MV-4-11 (cell line): Measurements from ENCODE around the gene KYAT1.
A peak's percentile ranks its signal among the peaks of the same experiment; 100 is the strongest.

Source experiments
- DNase-seq: peaks from one replicate; lab custom pipeline; 2025; lab: John Stamatoyannopoulos, UW

The KYAT1 gene

DNA sequence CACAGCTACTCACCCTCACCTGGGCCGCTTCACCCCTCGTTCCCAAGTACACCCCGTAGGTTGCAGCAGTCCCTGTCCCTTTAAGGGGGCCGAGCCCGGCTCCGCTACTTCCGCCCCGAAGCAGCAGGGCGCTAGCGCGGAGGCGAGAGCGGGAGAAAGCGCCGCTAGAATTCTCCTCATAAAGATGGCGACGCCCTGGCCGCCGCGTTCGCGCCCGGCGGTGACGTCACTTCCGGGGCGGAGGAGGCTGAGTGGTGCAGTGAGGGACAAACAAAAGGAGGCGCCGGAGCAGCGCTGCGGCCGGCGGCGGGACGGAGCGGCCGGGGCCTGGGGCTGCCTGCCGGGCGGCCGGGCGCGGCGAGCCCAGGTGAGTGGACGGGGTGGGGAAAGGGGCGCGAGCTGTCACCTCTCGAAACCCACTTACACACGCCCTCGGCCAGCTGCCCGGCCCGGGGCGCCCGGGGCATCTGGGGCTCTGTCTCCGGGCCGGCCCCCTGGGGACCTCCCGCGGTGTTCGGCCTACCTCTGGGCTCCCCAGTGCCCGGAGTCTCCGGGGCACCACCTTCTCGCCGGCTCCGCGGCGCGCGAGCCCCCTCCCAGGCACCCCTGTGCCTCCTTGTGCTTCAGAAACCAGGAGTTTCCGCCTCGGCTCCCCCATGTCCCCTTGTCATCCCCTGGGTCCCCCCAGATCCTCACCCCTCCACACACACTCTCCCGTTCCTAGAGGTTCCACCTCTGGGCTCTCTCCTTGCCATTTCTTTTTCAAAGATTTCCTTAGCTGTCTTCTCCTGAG lies at the start of gene KYAT1, which contains the start of gene LRRC8A:
KYAT1 (minus strand) TSS at position 67 of the 793 bp plus-strand sequence. CDS start 36,545 bp downstream, outside the sequence.
LRRC8A (plus strand) TSS at position 250 of the 793 bp plus-strand sequence. CDS start 25,032 bp downstream, outside the sequence.
- DNase-seq, result peak; percentile 95

DNA sequence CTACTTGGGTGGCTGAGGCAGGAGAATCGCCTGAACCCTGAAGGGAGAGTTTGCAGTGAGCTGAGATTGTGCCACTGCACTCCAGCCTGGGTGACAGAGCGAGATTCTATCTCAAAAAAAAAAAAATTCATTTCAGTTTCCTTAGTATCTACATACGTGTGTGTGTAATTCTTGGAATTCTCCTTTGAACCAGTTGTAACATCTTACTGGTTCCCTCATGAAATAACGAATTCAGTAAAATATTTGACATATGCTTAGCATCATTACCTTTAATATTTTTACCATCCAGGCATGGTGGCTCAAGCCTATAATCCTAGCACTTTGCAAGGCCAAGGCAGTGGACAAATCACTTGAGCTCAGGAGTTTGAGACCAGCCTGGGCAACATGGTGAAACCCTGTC lies 47.8 kb upstream of the KYAT1 start:
- DNase-seq, result no peak

DNA sequence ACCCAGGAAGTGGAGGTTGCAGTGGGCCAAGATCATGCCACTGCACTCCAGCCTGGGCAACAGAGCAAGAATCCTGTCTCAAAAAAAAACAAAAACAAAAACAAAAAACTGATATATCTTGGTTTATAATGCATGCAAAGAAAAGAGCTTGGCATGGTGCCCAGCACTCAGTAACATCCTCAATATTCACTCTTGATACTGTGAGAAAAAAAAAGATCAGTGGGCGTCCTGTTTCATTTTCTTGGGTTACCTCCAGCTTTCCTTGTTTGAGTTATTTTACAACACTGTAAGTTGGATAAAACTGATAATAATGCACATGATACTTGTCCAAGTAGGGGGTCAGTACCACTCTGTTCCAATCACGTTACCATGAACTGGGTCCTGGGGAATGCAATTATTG lies 46.9 kb upstream of the KYAT1 start:
- DNase-seq, result no peak

DNA sequence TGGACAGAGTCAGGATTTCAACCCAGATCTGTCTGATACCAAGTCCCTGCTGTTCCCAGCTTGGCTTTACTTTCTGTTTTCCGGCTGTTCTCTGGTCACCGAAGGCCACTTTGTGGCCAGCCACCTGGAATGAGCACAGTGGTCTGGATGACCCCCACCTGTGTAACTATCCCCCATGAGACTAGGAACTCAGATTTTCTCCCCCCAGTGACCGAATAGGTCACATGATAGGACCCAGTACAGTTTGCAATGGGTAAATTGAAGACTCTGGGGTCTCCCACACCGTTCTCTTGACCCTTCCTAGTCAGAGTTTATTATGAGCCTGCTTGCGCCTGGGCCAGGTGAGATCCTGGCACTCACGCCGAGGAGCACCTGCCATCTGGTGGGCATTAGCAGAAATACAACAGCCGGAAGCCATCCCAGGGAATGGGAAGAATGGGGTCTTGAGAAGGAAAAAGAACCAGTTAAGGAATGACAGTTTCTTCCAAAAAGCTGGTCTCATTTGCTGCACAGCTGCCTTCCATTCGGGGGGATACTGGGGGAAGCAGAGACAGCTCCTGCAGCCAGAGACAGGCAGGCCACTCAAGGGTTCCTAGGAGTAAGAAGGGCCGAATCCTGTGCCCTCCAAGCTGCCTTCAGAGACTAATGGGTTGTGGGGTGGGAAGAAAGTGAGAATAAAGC lies 46.1 kb upstream of the KYAT1 start:
- DNase-seq, result no peak

DNA sequence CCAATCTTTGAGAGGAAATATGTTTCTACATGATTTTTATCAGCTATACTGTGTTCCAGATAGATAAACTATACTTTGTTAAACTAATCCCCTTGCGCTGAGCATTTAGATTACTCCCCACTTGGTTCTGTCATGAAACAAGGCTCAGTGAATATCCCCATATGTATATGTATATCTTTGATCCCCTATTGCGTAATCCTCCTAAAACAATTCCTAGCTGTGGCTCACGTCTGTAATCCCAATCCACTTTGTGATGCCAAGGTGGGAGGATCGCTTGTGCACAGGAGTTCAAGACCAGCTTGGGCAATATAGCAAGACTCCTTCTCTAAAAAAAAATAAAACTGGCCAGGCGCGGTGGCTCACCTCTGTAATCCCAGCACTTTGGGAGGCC lies 41.7 kb upstream of the KYAT1 start:
- DNase-seq, result no peak

DNA sequence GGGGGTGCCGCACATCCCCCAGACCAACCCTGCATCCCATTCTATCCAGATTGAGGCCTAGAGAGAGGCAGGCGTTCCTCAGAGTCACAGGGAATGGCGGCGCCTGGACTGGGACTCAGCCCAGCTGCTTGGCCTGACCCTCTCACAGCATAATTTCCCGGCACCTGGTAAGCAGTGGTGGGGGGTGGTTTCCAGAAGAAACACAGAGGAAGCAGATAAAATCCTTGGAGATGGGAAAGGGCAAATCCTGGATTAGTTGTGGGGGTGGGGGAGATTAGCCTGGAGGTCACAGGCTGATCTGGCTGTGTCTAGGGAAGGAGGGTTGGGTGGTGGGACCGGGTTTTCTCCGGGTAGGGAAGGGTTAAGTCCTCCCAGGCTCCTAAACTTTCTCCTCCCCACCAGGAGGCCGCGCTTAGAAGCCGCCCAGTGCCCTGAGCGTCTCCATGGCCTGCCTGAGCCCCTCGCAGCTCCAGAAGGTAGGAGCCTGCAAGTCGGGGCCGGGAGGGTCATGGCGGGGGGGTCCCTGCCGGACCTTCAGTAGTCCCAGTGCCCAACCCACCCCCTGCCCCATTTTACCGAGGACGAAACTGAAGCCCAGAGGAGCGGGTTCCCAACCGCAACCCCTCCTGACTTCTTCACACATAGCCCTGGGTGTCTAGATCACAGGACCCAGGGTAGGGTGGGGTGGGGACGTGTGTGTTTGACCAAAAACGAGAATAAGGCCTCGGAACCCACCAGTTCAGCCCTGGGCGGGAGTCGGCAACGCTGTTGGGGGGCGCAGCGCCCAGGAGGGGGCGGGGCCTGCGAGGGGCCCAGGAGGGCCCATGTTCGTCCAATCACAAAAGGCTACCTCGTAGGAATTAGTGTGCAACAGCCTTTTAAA lies 40.4 kb upstream of the KYAT1 start:
- no peak for DNase-seq

DNA sequence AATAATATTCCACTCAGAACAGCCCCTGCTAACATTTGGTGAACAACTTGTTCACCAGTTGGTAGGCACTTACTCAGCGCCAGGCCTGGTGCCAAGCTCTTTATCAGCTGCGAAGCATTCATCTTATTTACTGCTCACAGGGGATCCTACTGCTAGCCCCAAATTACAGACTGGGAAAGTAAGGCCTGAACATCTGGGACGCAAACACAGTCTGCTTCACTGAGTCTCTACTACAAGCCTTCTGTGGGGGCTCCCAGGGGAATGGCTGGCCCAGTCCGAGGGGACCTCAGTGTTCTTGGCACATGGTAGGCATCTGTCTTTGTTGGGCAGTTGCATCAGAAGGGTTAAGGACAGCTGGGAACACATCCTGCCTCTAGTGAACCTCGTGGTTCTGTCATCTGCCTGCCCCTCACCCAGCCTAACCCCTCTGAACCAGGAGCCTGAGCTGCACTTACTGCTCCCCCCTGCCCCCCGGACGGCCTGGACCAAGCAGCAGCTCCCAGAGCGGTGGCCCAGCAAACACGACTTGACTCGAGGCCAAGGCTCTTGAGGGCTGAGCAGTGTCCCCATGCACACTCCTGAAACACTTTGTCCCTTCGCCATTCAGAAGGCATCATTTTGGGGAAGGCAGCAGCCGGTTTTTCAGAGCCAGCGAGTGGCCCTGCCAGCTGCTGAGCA lies 38.8 kb upstream of the KYAT1 start, which contains the start of gene PHYHD1:
PHYHD1 (plus strand) TSS at position 602 of the 678 bp plus-strand sequence. CDS start 1,342 bp downstream, outside the sequence.
- DNase-seq, result no peak

DNA sequence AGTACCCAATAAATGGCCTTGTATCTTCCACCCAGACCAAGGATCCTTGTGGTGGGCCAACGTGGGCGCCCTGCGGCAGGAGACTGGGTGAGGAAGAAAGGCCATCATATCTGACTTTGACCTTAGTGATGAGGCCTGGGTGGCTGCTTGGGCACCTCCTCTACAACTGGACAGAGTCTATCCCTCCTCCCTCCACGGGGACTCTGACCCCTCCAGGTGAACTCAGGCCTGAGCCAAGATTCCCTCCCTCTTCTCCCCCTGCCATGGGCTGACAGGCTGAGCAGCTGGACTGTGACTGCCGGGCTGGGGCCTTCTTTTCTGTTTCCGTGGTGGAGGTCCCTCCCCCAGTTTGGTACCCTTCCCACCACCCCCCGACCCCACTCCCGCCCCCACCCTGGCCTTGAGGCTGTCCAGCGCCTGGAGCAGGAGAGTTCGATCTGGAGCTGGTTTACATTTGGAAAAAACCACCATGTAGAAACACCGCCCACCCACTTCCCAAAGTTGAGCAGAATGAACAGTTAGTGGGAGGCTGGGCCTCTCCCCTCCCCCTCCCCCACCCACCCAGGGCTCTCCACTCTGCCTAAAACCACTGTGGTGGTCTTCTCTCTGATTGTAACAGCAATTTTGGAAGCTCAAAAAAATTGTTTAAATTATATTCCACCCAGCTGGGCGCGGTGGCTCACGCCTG lies 37.8 kb upstream of the KYAT1 start:
- no peak for DNase-seq

DNA sequence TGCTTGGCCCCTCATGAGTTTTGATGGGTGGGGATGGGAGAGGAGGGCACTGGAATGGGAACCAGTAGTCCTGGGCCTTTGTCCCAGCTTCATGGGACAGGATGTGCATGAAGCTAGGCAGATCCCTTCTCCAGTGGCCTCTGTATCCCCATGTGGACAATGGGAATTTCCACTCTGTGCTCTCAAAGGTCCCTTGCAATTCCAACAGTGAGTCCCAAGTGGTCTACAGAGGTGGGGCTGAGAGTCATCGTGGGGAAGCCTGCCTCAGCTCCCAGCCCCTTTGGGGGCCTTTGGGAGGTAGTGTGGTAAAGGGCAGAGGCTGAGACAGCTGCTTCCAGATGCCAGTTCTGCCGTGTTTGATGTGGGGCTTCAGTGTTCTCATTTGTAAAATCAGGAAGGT lies 37.2 kb upstream of the KYAT1 start:
- no peak for DNase-seq

DNA sequence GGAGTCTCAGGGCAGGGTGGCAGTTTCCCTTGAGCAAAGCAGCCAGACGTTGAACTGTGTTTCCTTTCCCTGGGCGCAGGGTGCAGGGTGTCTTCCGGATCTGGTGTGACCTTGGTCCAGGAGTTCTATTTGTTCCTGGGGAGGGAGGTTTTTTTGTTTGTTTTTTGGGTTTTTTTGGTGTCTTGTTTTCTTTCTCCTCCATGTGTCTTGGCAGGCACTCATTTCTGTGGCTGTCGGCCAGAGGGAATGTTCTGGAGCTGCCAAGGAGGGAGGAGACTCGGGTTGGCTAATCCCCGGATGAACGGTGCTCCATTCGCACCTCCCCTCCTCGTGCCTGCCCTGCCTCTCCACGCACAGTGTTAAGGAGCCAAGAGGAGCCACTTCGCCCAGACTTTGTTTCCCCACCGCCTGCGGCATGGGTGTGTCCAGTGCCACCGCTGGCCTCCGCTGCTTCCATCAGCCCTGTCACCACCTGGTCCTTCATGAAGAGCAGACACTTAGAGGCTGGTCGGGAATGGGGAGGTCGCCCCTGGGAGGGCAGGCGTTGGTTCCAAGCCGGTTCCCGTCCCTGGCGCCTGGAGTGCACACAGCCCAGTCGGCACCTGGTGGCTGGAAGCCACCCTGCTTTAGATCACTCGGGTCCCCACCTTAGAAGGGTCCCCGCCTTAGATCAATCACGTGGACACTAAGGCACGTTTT lies 35.5 kb upstream of the KYAT1 start:
- DNase-seq, result no peak

DNA sequence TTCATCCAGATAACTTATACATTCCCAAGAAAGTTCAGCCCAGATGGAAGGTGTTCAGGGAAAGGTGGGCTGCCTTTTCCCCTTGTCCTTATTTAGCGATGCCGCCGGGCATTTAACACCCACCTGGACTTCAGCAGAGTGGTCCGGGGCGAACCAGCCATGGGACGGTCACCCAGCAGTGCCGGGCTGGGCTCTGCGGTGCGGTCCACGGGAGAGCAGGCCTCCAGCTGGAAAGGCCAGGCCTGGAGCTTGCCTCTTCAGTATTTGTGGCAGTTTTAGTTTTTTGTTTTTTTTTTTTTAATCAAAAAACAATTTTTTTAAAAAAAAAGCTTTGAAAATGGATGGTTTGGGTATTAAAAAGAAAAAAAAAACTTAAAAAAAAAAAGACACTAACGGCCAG lies 35.0 kb upstream of the KYAT1 start:
- no peak for DNase-seq

DNA sequence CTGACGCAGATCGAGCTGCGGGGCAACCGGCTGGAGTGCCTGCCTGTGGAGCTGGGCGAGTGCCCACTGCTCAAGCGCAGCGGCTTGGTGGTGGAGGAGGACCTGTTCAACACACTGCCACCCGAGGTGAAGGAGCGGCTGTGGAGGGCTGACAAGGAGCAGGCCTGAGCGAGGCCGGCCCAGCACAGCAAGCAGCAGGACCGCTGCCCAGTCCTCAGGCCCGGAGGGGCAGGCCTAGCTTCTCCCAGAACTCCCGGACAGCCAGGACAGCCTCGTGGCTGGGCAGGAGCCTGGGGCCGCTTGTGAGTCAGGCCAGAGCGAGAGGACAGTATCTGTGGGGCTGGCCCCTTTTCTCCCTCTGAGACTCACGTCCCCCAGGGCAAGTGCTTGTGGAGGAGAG lies 34.5 kb upstream of the KYAT1 start:
- no peak for DNase-seq

DNA sequence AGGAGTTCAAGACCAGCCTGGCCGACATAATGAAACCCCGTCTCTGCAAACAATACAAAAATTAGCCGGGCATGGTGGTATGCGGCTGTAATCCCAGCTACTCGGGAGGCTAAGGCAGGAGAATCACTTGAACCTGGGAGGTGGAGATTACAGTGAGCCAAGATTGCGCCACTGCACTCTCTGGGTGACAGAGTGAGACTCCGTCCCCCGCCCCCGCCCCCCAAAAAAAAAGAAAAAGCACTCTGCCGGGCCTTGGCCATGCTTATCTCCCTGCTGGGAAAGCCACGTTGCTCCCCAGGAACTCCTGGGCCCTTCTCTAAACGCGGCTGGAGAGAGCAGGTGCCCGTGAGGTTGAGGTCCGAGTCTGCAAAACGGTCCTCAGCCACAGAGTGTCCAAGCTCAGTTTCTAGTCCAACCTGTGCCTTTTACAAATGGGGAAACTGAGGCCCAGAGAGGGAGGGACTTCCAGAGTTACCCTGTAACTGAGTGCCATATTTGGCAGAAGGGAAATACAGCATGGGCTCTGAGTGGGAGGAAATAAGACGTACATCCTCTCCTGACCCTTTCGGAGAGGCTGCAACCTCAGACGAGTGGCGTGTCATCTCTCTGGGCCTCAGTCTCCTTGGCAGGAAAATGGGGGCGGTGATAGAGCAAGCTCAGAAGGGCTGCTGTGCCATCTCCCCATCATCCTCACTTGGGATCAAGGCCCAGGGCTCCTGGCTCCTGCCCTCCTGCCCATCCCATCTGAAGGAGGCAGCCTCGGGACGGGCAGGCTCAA lies 32.4 kb upstream of the KYAT1 start:
- no peak for DNase-seq

DNA sequence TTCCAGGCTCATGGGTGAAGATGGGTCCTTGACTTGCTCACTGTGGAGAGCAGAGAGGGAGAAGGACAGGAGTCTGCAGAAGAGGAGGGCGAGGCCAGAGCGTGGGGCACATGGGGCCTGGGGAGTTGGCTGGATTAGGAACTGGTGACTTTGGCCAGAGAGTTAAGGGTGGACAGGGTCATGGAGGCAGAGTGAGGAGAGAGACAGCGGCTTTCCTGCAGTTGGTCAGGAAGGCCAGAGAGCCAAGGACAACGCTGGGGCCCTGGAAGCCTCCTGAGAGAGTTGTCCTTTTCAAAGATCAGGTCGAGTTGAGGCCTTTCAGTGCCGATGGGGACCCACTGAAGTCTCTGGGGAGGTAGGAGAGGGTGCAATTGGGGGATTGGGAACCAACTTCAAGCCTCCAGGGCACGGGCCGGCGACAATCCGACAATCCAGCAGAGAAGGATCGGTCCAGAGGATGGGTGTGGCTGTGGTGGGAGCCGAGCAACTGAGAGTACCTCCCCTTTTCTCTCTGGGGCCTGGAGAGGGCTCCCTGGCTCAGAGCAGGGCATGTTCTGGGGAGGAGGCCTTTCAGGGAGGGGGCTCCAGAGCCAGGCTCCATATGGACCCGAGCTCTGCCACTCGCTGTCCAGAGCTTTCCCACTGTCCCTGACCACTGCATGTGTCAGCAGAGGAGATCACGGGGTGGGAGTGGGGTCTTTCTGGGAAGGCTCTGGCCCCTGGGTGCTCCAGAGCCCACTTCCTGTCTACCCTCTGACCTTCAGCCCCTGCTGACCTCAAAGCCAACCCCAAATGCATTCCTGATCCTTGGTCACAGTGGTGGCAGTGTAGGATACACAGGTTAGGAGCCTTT lies 31.5 kb upstream of the KYAT1 start:
- DNase-seq, result no peak

DNA sequence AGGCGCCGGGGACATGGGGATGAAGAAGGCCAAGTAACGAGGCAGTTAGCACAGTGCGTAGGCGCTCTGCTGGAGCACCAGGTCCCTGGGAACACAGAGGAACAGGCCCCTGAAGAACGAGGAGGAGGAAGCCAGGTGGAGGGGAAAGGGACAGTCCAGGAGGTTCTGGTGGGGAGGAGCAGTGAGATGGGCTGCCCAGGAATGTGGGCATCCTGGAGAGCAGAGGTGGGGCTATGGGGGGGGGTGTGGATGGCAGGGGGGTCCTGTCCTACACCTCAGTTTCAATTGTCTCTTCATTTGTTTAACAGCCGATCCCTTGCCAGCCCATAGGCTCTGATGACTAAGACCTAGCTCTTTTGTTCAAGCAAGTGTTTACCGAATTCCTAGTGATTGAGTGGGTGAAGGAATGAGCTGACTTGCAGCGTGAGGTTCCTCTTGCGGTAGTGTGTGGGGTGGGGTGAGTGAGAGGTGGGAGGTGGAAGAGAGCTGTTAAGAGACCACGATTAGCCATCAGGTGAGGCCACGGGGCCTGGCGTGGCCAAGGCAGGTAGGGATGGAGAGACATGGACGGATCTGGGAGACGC lies 30.6 kb upstream of the KYAT1 start:
- no peak for DNase-seq

DNA sequence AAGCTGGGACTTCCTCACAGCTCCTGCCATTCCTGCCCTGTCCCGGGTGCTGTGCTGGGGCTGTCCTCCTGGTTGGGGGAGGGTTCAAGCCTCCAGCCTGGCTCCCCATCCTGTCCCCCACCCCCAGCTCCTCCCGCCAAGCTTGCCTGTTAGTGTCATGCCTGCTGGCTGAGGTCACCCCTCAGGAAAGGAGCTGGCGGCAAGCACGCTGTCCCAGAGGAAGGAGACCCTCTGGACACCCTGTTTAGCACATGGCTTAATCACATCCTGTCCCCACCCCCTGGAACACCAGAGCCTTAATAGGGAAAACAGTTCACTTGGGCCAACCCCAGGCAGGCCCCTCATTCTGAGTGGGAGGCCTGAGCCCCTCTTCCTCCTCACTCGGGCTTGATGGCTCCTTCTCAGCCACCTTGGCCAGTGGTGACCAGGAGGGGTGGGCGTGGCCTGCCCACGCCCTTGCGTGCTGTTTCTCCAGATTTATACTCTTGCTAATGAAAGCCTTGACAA lies 29.8 kb upstream of the KYAT1 start:
- DNase-seq, result no peak

DNA sequence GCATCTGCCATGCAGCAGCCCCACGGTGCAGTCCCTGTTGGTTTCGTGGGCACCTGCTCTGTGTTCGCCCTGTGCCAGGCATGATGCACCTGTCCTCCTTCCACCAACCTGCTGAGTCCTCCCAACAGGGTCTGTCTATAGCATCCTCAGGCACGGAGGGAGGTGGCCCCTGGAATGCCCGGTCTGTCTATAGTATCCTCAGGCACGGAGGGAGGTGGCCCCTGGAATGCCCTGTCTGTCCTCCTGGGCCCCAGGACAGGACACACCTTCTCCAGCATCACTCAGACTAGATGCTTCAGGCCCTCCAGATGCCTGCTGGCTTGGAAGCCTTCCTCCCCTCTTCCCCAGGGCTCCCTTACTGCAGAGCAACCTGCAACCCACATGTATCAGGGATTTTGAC lies 29.2 kb upstream of the KYAT1 start:
- no peak for DNase-seq

DNA sequence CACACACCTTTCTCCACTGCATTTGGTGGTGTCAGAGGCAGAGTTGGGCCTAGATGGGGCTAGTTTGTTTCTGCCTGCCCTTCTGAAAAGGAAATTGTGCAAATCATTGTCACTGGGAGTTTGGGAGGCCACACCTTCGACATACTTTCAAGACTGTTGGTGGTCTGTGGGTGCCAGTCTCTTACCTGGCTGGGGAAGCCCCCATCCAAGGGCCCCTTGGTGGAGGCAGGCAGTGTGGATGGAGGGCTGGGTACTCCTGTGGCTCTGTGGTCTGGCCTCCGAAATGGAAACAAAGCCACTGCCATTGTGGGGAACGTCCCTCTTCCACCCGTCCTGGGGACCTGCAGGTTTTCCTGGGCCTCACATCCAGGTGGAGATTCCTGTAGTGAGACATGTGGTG lies 28.1 kb upstream of the KYAT1 start:
- DNase-seq, result no peak
